ENCODE data around the gene RFC4.

Gene RFC4

GRCh38 chr3:186742618-186743380 lies 63.5 kb downstream of the RFC4 start:
- DNase-seq = no peak

Measured in T-helper 1 cell (primary cell).